ENCODE measurements around the gene NATD1.
"Not testable (repeated sequence)": the region's sequence is repeated elsewhere in the genome, so short reads cannot be mapped to it uniquely, and the experiment has no call there.

The NATD1 gene

GRCh38 chr17:21214015-21214776 is 39.0 kb downstream of the NATD1 start, which contains the start of gene TMEM11:
TMEM11 (minus strand) TSS chr17:21214161; CDS start chr17:21214152, 9 bp downstream.
- peak; percentile 98 to 99 (median 98) for DNase-seq

- DNase-seq: peak; percentile 64 to 81 (median 68)
These were observed 39.6 kb downstream of the NATD1 start for GRCh38 chr17:21213638-21214014.

- DNase-seq: no peak
These were observed 40.2 kb downstream of the NATD1 start for GRCh38 chr17:21212826-21213637.

- DNase-seq: no peak
These were observed 41.3 kb downstream of the NATD1 start for GRCh38 chr17:21211825-21212479.

- DNase-seq: peak in 1 of 3 donors; percentile 20
These were observed 42.7 kb downstream of the NATD1 start for GRCh38 chr17:21210411-21211076.

- DNase-seq: no peak
These were observed 43.6 kb downstream of the NATD1 start for GRCh38 chr17:21209511-21210175.

GRCh38 chr17:21208352-21208751 is 44.9 kb downstream of the NATD1 start:
- DNase-seq: no peak

GRCh38 chr17:21204935-21205334 is 48.3 kb downstream of the NATD1 start:
- no peak for DNase-seq

GRCh38 chr17:21202512-21202911 is 50.7 kb downstream of the NATD1 start:
- no peak for DNase-seq

- DNase-seq: no peak
These were observed 51.3 kb downstream of the NATD1 start for GRCh38 chr17:21201874-21202273.

- DNase-seq: no peak
These were observed 52.0 kb downstream of the NATD1 start for GRCh38 chr17:21201298-21201595.

GRCh38 chr17:21200590-21201297 is 52.5 kb downstream of the NATD1 start:
- no peak for DNase-seq

- DNase-seq: no peak
These were observed 53.4 kb downstream of the NATD1 start for GRCh38 chr17:21199856-21200255.

GRCh38 chr17:21199311-21199710 is 53.9 kb downstream of the NATD1 start:
- DNase-seq: no peak

- DNase-seq: no peak
These were observed 54.8 kb downstream of the NATD1 start for GRCh38 chr17:21198411-21198810.

GRCh38 chr17:21196126-21196525 is 57.1 kb downstream of the NATD1 start:
- no peak for DNase-seq

GRCh38 chr17:21194703-21195102 is 58.5 kb downstream of the NATD1 start:
- no peak for DNase-seq

- DNase-seq: no peak
These were observed 59.0 kb downstream of the NATD1 start for GRCh38 chr17:21194226-21194625.

- DNase-seq: no peak
These were observed 60.2 kb downstream of the NATD1 start for GRCh38 chr17:21193031-21193430.

- not testable (repeated sequence) for DNase-seq
These were observed 60.8 kb downstream of the NATD1 start for GRCh38 chr17:21192414-21192813.

GRCh38 chr17:21191698-21192097 is 61.5 kb downstream of the NATD1 start:
- peak in 1 of 3 donors; percentile 24 for DNase-seq

GRCh38 chr17:21190078-21190477 is 63.1 kb downstream of the NATD1 start:
- no peak for DNase-seq

All from suppressor macrophage treated with lipopolysaccharide for 1 hour (primary cell).